Inflammatory macrophage treated with lipopolysaccharide for 4 hours (primary cell): ENCODE data around the gene COL6A2.

Source experiments
- DNase-seq: peaks from one replicate; pipeline ENCODE4 v3.0.0-alpha.2; 2020

The COL6A2 gene

GRCh38 chr21:46145159-46145839, 47.4 kb downstream of the COL6A2 start:
- DNase-seq = no peak

- no peak for DNase-seq
Measured at GRCh38 chr21:46145840-46146691, 48.2 kb downstream of the COL6A2 start.

- DNase-seq = no peak
Measured at GRCh38 chr21:46146856-46147255, 48.9 kb downstream of the COL6A2 start.

- DNase-seq = peak; percentile 19
Measured at GRCh38 chr21:46147429-46147828, 49.5 kb downstream of the COL6A2 start.

- DNase-seq = no peak
Measured at GRCh38 chr21:46148106-46148505, 50.2 kb downstream of the COL6A2 start.

GRCh38 chr21:46149205-46149901, 51.4 kb downstream of the COL6A2 start:
- DNase-seq = no peak

- no peak for DNase-seq
Measured at GRCh38 chr21:46150073-46150472, 52.2 kb downstream of the COL6A2 start.

GRCh38 chr21:46150491-46151121, 52.7 kb downstream of the COL6A2 start:
- no peak for DNase-seq

GRCh38 chr21:46151261-46151988, 53.5 kb downstream of the COL6A2 start:
- no peak for DNase-seq

GRCh38 chr21:46151989-46152926, 54.3 kb downstream of the COL6A2 start:
- no peak for DNase-seq

GRCh38 chr21:46152927-46153246, 55.0 kb downstream of the COL6A2 start:
- no peak for DNase-seq

- peak; percentile 5 for DNase-seq
Measured at GRCh38 chr21:46153247-46154154, 55.6 kb downstream of the COL6A2 start.

GRCh38 chr21:46154155-46154954, 56.4 kb downstream of the COL6A2 start:
- DNase-seq = no peak

GRCh38 chr21:46154955-46155513, 57.1 kb downstream of the COL6A2 start:
- no peak for DNase-seq

GRCh38 chr21:46155514-46156377, 57.8 kb downstream of the COL6A2 start, which contains the start of gene FTCD:
Gene FTCD (minus strand): TSS chr21:46155579. CDS start chr21:46155523, 56 bp downstream.
- DNase-seq = no peak

GRCh38 chr21:46156378-46156645, 58.4 kb downstream of the COL6A2 start:
- no peak for DNase-seq

- no peak for DNase-seq
Measured at GRCh38 chr21:46156678-46157077, 58.8 kb downstream of the COL6A2 start.

GRCh38 chr21:46157396-46157986, 59.6 kb downstream of the COL6A2 start:
- no peak for DNase-seq
